Measurements from ENCODE around the gene WDR74.

WDR74 gene

DNA sequence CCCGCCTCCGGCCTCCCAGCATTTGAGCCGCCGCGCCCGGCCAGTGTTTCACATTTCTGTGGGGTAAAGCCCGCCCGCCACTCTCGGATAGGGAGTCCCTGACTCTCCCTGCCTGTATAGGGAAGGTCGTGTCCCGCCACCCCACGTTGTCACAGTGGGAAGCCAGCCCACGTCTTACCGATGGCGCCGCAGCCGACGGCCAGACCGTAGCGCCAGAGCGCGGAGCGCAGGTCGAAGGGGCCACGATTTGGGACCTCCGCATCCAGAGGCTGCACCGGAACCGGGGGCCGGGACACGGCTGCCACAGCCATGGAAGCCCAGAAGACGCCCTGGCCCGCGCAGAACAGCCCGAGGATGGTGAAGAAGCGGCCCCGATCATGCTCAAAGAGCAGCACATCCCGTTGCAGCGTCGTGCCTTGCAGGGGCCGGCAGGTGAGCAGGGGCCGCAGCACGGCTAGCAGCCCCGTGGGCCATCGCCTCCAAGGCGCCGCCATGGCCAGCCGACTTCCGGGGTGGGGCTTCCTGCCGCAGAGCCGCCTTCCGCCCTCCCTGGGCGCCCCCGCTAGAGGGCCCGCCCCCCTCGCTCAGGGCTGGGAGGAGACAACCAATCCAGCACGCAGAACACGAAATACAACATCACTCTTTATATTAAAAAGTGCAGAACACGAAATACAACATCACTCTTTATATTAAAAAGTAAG, 47.7 kb downstream of the WDR74 start, which contains the start of gene TMEM223:
TSS of gene TMEM223 (minus strand) at position 506 of the 701 bp plus-strand sequence. CDS start at position 494, 12 bp downstream.
- peak; percentile 86 for DNase-seq (ENCODE audit: low read depth)

DNA sequence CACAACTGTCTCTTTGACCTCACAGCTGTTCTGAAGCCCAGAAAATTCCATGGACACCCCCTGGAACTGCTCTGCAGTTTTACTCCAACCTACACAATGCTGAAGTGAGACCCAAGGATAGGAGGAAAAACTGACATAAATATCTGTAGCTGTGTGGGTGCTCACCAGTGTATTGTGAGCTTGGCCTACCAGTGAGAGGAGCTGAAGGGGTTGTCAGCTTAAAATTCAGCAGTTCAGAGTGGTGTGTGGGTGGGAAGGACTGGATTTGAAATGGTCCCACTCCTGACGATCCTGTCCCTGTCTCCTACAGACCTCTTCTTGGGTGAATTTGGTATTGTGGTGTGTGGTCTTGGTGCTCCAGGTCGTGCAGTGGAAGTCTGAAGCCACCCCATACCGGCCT, 49.8 kb downstream of the WDR74 start:
- DNase-seq (ENCODE audit: low read depth) = no peak

DNA sequence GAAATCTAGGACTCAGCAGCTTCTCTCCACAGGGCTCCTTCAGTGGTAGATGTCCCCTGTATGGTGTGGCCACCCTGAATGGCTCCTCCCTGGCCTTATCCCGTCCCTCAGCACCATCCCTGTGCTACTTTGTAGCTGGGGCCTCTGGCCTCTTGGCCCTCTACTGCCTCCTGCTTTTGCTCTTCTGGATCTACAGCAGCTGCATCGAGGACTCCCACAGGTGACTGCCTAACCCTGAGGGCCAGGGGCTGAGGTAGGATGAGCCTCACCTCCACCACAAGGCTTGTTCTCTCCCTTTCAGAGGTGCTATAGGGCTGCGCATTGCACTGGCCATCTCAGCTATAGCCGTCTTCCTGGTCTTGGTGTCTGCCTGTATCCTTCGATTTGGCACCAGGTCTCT, 50.4 kb downstream of the WDR74 start:
- no peak for DNase-seq (ENCODE audit: low read depth)

DNA sequence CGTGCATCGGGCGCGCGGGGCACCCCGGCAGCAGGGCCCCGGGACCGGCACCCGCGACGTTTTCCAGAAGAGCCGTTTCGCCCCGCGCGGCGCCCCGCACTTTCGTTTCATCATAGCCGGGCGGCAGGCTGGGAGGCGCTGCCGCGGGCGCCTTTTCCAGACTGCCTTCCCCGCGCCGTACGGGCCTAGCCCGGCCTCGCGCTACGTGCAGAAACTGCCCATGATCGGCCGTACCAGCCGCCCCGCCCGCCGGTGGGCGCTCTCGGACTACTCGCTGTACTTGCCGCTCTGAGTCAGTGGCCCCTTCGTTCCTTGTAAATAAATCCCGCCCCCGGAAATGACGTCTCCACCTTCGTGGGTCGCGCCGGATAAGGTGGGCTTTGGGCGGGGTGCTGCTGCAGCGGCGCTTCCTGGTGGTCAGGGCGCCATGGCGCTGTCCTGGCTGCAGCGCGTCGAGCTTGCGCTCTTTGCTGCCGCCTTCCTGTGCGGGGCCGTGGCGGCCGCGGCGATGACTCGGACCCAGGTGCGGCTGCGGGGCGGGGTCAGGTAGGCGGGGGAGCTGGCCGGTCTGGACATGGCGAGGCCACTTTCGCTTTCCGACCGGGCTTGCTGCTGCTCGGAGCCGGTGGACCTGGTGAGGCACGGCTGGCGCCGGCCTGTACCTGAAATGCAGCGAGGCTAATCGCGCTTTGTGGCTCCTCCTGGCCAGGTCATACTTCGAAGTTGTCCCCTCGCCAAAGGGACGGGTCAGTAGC, 52.2 kb downstream of the WDR74 start, which contains the start of gene TMEM179B:
TSS of gene TMEM179B (plus strand) at position 398 of the 755 bp plus-strand sequence. CDS start at position 428, 30 bp downstream.
- peak; percentile 97 for DNase-seq (ENCODE audit: low read depth)

DNA sequence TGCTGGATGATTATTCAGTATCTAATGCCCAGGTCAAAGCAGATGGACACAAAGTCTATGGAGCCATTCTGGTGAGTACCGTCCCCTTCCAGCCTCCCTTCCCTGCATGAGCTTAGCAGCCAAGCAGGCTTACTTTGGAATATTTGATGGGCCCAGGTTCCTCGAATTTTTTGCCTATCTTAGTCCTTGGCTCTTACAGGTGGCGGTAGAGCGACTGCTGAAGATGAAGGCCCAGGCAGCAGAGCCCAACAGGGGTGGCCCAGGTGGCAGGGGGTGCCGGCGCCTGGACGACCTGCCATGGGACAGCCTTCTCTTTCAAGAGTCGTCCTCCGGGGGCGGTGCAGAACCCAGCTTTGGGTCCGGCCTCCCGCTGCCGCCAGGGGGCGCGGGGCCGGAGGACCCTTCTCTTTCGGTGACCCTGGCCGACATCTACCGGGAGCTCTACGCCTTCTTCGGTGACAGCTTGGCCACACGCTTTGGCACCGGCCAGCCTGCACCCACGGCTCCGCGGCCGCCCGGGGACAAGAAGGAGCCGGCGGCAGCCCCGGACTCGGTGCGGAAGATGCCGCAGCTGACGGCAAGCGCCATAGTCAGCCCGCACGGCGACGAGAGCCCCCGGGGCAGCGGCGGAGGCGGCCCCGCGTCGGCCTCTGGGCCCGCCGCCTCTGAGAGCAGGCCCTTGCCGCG, 52.9 kb downstream of the WDR74 start:
- DNase-seq (ENCODE audit: low read depth) = peak; percentile 79
